GM13976 (cell line): ENCODE data around the gene KRTAP10-1.

Experiments
- DNase-seq: peaks from one replicate; pipeline ENCODE4 v3.0.0; 2012; ENCODE audit warnings: low spot score
- CTCF ChIP-seq: IDR thresholded peaks from 2 replicates; pipeline ENCODE4 v1.5.1; 2012; ENCODE audit warnings: borderline replicate concordance, mild to moderate bottlenecking; ENCODE audit not compliant: insufficient read depth; ENCODE audit errors: extremely low read depth, missing control alignments, control extremely low read depth
- in situ Hi-C: fragments of 300-500 bp; cut with MboI; formaldehyde crosslinking; loops from one replicate; pipeline ENCODE4 v1.12.0; 2022; ENCODE audit warnings: low sequenced_read_pairs, mixed read lengths, inconsistent platforms; ENCODE audit not compliant: unreplicated experiment

KRTAP10-1 gene

GRCh38 chr21:44531606-44532564, 8.1 kb downstream of the KRTAP10-1 start:
- DNase-seq = peak; percentile 18

GRCh38 chr21:44530903-44531605, 8.9 kb downstream of the KRTAP10-1 start:
- in situ Hi-C loops = no loop called here
- DNase-seq = no peak
- TF ChIP-seq CTCF = no peak

More at GRCh38 chr21:44531606-44532564, 8.1 kb downstream of the KRTAP10-1 start:
- no peak for TF ChIP-seq CTCF
- in situ Hi-C loops = no loop called here

- peak; percentile 18 for DNase-seq
Measured at GRCh38 chr21:44530221-44530902, 9.6 kb downstream of the KRTAP10-1 start.

GRCh38 chr21:44529503-44530125, 10.4 kb downstream of the KRTAP10-1 start:
- in situ Hi-C loops = no loop called here
- DNase-seq = peak; percentile 35
- no peak for TF ChIP-seq CTCF

More at GRCh38 chr21:44530221-44530902, 9.6 kb downstream of the KRTAP10-1 start:
- TF ChIP-seq CTCF = no peak
- in situ Hi-C loops = no loop called here

- TF ChIP-seq CTCF = no peak
- in situ Hi-C loops = no loop called here
- no peak for DNase-seq
Measured at GRCh38 chr21:44529011-44529421, 11.0 kb downstream of the KRTAP10-1 start.

- in situ Hi-C loops = no loop called here
- no peak for DNase-seq
- no peak for TF ChIP-seq CTCF
Measured at GRCh38 chr21:44528634-44528995, 11.4 kb downstream of the KRTAP10-1 start.
